Left ventricle myocardium inferior (tissue), 1 donor: ENCODE results near the gene FAM200A. TPM values are rescaled to one million over a fixed set of nuclear protein-coding genes. Genes with fewer than 3 reads are reported as not detected.

ENCODE experiments used
- DNase-seq: peaks from one replicate; pipeline ENCODE4 v3.0.0-alpha.2; 2020
- H3K27ac ChIP-seq: fragments of 200-600 bp; replicated peaks from 2 replicates; pipeline ENCODE4 v1.8.0; 2021
- H3K27me3 ChIP-seq: fragments of 200-600 bp; 2 replicates; pipeline ENCODE4 v1.8.0; 2021; ENCODE audit warnings: low read depth
- H3K36me3 ChIP-seq: fragments of 200-600 bp; 2 replicates; pipeline ENCODE4 v1.8.0; 2021
- H3K4me1 ChIP-seq: fragments of 200-600 bp; 2 replicates; pipeline ENCODE4 v1.8.0; 2021
- H3K4me3 ChIP-seq: fragments of 200-600 bp; 2 replicates; pipeline ENCODE4 v1.8.0; 2021; ENCODE audit warnings: mild to moderate bottlenecking, moderate library complexity
- H3K9me3 ChIP-seq: fragments of 200-600 bp; replicated peaks from 2 replicates; pipeline ENCODE4 v1.8.0; 2021
- CTCF ChIP-seq: fragments of 200-600 bp; IDR thresholded peaks from 2 replicates; pipeline ENCODE4 v1.8.0; 2021; ENCODE audit warnings: antibody characterized with exemption, mild to moderate bottlenecking, borderline replicate concordance
- intact Hi-C: fragments of 100-400 bp; cut with micrococcal nuclease; formaldehyde crosslinking; loops from one replicate; pipeline ENCODE4 v1.11.0; 2022
- total RNA-seq: library from RNA; stranded (reverse); fragmentation: NEBNext Ultra II Directional; extraction: Animal tissue kit (Norgen Biotek cat#: 25700); gene quantifications from one replicate; pipeline ENCODE4 v1.2.1, GENCODE V29; 2021
- donor health status: DM: no; HTN: yes; CAD: no; lungs with severe emphysema.

The FAM200A gene
- total RNA-seq, 1 donor from 2014 or later = 6.4 TPM

GRCh38 chr7:99543081-99543671 lies 8.7 kb downstream of the FAM200A start:
- intact Hi-C loops = no loop called here
- Histone ChIP-seq H3K4me3 (no peak overlapping the region), H3K9me3 (peaks cover 88% of the 10 kb centered on the region), H3K36me3 (peaks cover 36% of the 10 kb centered on the region), H3K27me3 (no peaks in the 10 kb centered on the region), H3K27ac (no peak overlapping the region), H3K4me1 (no peaks in the 10 kb centered on the region)
- no peak for TF ChIP-seq CTCF
- no peak for DNase-seq

- Histone ChIP-seq H3K27ac (no peak overlapping the region), H3K4me1 (no peaks in the 10 kb centered on the region), H3K36me3 (peaks cover 17% of the 10 kb centered on the region), H3K27me3 (no peaks in the 10 kb centered on the region), H3K4me3 (no peak overlapping the region), H3K9me3 (peaks cover 90% of the 10 kb centered on the region)
- DNase-seq = no peak
- intact Hi-C loops = no loop called here
- TF ChIP-seq CTCF = no peak
Observed at GRCh38 chr7:99541212-99541611, 10.7 kb downstream of the FAM200A start.

GRCh38 chr7:99540542-99540941 lies 11.4 kb downstream of the FAM200A start:
- H3K27ac ChIP-seq = no peak overlapping the region
- no peak for DNase-seq
- H3K4me1 ChIP-seq = no peaks in the 10 kb centered on the region
- H3K36me3 ChIP-seq = peaks cover 12% of the 10 kb centered on the region
- H3K27me3 ChIP-seq = no peaks in the 10 kb centered on the region
- intact Hi-C loops = no loop called here
- H3K9me3 ChIP-seq = peaks cover 90% of the 10 kb centered on the region
- no peak overlapping the region for H3K4me3 ChIP-seq
- no peak for TF ChIP-seq CTCF

- no peak overlapping the region for H3K27ac ChIP-seq
- H3K36me3 ChIP-seq = peaks cover 10% of the 10 kb centered on the region
- H3K9me3 ChIP-seq = peaks cover 99% of the 10 kb centered on the region
- no peak overlapping the region for H3K4me3 ChIP-seq
- no peak for DNase-seq
- intact Hi-C loops = no loop called here
- H3K27me3 ChIP-seq = no peaks in the 10 kb centered on the region
- H3K4me1 ChIP-seq = no peaks in the 10 kb centered on the region
- TF ChIP-seq CTCF = no peak
Observed at GRCh38 chr7:99539213-99539811, 12.6 kb downstream of the FAM200A start.

GRCh38 chr7:99535667-99536066 lies 16.2 kb downstream of the FAM200A start:
- Histone ChIP-seq H3K4me3 (no peak overlapping the region), H3K4me1 (no peaks in the 10 kb centered on the region), H3K36me3 (peaks cover 42% of the 10 kb centered on the region), H3K27me3 (no peaks in the 10 kb centered on the region), H3K9me3 (peaks cover 99% of the 10 kb centered on the region), H3K27ac (no peak overlapping the region)
- intact Hi-C loops = no loop called here
- TF ChIP-seq CTCF = no peak
- no peak for DNase-seq
